ENCODE measurements around the gene MTUS2. TPM values are rescaled to one million over a fixed set of nuclear protein-coding genes. Genes with fewer than 3 reads are reported as not detected.

Gene MTUS2
- total RNA-seq, 1 experiment from 2014 or later: under 0.01 TPM

DNA sequence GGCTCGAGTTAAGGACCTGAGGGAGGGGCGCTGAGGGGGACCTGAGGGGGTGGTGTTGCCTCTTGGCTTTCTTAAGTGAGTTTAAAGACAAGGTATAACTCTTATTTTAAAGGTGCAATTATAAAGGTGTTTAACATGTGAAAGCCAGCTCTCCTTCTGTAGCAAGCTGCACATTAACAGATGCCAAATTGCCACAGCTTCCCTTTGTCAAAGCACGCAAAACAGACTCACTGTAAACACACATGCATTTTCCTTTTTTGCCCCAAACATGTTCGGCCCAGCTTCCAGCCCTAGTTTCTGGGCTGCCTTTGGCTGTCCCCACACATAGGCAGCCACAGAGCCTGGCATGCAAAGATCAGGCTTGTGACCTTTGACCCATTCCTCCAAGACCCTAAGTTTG is 663.5 kb downstream of the MTUS2 start:
- no peak for DNase-seq (ENCODE audit: low read depth)

DNA sequence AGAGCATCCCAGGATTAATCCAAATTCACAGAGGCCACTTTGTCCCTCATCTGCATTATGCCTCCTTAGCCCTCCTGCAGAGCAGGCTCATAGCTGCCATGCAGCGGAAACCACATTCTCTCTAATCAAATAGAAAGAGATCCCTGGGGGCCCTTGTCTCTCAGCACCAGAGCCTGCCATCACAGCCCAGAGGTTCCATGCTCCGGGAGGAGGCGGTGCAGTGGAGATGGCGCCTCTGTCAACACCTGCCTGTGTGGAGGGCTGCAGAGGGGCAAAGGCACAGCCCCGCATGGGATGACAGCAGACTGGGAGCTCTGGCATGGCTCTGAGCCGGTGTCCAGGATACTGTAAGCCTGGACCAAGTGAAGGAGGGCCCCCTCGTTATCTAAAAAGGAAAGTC is 664.1 kb downstream of the MTUS2 start:
- peak; percentile 25 for DNase-seq (ENCODE audit: low read depth)

DNA sequence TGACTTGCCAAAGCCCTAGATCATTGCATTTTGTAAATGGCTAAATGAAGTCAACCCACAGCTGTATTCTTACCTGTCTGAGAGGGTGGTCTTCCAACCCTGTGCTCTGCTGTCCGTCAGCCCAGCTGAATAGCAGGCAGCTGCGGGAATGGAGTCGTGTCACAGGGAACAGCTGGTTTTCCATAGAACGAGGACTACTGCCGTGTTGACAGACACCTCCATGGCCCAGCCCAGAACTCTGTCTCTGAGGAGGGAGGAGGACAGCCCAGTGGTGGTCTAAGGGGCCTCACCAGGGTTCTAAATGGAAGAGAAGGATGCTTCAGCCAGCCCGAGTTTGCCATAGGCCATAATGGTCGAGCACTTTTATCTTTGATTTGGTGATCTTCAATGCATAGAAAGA is 664.7 kb downstream of the MTUS2 start:
- no peak for DNase-seq (ENCODE audit: low read depth)

DNA sequence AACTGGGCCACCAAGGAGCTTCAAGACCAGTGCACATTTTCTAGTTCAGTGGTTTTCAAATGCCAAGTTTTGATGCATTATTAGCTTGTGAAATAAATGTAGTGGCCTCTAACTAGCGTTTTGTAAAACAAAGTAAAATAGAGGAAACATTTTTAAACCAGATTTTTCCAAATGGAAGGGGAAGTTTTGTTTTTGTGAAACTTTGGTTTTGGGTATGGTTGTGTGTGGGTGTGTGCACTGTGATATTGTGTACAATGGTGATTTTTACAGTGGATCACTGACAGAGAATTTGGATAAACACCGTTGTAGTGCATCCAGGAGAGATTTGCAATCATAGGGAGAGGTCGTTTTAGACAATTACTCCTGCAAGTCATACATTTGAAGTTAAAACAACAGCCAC is 666.4 kb downstream of the MTUS2 start:
- no peak for DNase-seq (ENCODE audit: low read depth)

DNA sequence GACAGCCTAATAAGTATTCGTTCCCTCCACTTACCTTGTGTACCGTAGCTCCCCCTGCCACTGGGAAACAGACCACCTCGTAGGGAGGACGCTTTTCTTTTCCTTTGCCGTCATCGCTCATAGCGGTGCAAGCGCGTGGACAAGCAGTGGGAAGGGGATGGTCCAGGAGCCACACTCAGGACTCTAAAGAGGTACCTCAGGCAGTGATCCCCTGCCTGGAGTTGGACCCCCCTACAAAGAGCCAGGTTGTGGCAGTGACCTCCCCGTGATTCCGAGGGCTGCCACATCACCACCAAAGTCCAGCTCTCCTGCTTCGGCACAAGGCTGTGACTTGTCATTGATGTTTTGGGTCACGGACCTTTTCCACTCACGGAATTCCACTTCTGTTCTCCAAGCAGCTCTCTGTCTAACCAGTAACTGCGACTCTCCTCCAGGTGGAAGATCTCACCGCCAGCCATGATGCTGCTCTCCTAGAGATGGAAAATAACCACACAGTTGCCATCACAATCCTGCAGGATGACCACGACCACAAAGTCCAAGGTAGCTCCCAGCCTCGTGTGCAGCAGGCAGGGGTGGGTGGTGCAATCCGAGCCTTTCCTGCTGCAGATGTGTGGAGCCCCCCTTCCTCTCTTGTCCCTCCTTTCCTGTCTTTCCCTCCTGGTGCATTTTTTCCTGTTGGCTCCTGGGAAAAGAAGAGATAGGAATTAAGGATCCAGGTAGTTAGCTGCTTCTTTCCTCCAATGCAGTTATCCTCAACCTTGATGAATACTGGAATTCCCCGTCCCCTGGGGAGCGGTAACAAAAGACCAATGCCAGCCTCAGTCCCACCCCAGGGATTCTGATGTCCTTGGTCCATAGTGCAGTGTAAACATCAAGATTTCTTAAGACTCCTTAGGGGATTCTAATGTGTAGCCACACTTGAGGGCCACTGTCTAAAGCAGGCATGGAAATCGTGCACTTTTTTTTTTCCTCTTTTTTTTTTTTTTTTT is 667.6 kb downstream of the MTUS2 start:
- no peak for DNase-seq (ENCODE audit: low read depth)

DNA sequence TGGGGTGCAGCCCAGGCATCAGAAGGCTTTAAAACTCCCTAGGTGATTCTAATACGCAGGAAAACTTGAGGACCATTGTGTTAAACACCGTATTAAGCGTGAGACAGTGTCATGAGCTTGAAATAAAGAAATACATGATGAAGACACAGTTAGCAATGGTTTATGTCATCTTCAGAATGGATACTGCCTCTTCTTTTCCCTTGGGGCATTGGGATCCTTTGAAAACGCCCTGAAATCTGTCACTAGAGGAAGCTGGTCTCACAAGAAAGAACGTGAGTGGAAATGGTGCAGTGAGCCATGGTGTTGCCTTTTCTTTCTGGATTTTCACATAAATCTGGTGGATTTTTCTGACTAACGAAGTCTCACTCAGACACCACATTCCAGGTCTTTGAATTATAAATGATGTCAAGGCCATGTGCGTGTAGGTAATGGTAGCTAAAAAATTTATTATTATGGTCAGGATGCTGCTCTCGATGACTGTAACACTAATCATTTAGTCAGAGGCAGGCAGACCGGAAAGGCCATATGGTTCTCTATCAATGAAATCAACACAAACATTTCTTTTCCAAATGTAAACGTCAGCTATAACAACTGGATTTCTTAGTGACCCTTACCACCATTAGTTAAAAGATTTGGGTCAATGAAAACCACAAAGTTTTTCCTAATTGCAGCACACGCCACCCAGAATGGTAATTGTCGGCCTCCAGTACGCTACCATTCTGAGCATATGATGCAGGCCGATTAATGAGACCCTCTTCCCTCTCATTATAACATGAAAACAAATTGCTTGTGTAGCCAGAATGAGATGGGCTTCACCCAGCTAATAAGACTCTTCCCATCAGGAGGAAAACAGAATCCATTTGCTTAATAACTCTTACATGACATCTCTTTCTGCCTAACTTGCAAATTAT is 669.8 kb downstream of the MTUS2 start:
- no peak for DNase-seq (ENCODE audit: low read depth)

DNA sequence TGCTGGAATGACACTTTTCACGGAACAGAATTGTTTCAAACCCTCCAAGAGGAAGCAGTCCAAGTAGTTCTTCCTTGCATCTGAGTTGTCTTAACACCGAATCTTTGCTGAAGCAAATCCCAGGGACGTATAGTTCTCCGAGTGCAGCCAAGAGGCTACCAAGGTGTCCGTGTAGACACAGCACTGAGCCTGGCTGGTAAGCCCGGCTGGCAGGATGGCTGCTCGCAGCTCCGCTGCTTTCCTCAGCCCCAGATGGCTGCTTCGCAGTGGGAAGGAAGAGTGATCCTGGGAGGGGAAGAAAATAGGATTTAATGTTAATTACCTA is 670.4 kb downstream of the MTUS2 start:
- no peak for DNase-seq (ENCODE audit: low read depth)

DNA sequence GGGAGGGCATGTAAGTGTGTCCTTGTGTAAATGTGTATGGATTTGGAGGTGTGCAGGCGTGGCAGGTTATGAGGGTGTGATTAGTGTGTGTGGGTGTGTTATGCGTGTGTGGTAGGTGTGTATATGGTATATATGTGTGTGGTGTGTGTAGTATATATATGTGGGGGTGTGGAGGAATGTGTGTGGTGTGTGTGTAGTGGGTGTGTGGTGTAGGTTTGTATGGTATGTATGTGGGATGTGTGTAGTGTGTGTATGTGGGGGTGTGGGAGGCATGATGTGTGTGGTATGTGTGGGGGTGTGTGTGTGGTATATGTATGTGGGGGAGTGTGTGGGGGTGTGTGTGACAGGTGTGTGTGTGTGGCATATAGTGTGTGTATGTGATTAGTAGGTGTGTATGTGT is 671.1 kb downstream of the MTUS2 start:
- DNase-seq (ENCODE audit: low read depth): no peak

DNA sequence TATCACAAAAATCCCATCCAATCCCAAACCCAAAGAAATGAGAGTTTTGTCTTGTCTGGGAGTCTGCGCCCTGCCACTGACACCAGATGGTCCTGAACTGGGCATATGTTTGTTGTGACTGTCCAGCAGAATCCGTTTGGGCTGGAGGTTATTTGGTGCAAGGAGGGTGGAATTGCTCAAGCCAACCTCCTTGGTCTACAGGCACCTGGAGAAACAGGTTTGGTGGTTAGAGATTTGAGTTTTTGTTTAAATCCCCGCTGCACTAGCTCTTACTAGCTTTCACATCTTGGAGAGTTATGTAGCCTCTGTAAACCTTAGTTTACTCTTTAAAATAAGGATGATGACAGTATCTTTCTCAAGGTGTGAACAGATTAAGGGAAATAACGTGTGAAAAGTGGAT is 673.7 kb downstream of the MTUS2 start:
- DNase-seq (ENCODE audit: low read depth): no peak

DNA sequence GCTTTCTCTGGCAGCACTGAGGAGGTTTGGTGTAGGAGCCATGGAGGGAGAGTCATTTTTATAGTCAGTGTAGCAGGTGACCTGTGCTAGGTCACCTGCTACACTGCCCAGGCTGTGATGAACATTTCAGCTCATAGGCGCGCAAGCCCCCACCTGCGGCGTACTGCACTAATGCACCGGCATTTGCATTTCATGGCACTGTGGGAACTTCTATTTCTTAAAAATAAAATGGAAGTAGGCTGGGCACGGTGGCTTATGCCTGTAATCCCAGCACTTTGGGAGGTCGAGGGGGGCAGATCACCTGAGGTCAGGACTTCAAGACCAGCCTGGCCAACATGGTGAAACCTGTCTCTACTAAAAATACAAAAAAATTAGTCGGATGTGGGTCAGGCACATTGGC is 674.4 kb downstream of the MTUS2 start:
- DNase-seq (ENCODE audit: low read depth): no peak

DNA sequence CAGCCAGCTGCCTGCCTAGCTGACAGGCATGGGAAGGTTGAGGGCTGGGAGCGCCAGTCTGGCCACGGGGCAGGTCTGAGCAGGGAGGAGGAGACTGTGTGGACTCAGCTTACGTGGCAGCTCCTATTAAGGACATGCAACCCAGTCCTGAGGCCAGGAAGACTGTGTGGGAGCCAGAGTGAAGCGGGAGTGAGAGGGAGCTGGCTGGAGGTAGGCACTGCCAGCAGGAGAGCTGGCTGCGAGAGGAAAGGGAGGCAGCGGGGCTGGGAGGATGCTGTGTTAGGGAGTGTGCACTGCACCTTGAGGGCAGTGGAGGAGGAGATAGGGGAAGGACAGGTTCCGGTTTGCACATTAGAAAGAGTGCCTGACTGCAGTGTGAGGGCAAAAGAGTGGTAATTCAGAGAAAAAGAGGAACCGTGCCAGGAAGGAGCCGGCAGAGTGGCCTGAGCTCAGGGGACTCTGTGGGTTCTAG is 676.1 kb downstream of the MTUS2 start:
- no peak for DNase-seq (ENCODE audit: low read depth)

DNA sequence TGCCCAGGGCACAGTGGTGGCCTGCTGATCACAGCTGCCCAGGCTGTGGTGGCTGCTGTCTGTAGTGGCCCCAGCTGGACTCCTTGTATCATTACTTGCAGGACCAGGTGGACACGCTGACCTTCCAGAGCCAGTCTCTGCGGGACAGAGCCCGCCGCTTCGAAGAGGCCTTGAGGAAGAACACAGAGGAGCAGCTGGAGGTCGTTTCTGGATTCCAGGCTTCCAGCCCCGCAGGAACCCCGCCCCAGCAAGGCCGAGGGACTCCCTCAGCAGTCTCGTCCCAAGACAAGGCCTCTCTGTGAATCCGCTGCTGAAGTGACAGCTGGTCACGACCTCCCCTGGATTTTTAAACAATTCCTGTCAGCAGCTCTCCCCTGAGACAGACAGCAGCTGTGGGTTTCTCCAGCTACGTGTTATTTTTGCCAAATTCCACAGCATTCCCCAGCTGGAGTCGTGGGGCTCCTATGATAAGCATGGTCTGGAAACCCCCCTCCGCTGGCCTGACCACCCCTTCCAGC is 677.1 kb downstream of the MTUS2 start:
- DNase-seq (ENCODE audit: low read depth): no peak

DNA sequence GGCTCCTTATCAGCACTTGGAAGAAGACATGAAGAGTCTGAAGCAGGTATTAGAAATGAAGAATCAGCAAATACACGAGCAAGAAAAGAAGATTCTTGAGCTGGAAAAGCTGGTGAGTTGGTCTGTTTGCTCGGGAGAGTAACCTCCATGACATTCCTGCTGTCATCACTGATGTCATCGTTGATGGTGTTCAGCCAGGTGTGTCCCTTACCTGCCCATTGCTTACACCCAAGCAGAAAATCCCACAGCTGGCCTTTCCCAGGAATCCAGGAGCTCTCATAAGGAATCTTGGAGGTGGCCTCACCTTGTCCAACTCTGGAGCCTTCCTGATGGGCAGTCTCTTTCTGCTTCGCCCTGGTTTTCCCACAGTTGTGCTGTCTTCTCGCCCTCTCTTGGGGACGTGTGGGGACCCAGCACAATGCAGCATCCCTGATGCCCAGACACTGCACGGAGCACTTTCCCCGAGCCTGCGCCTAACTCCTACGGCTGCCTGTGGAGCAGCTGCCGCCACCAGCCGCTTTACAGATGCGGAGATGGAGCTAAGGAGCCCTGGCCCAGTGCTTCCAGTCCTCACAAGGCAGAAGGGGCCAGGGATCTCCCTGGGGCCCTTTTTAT is 678.4 kb downstream of the MTUS2 start:
- no peak for DNase-seq (ENCODE audit: low read depth)

DNA sequence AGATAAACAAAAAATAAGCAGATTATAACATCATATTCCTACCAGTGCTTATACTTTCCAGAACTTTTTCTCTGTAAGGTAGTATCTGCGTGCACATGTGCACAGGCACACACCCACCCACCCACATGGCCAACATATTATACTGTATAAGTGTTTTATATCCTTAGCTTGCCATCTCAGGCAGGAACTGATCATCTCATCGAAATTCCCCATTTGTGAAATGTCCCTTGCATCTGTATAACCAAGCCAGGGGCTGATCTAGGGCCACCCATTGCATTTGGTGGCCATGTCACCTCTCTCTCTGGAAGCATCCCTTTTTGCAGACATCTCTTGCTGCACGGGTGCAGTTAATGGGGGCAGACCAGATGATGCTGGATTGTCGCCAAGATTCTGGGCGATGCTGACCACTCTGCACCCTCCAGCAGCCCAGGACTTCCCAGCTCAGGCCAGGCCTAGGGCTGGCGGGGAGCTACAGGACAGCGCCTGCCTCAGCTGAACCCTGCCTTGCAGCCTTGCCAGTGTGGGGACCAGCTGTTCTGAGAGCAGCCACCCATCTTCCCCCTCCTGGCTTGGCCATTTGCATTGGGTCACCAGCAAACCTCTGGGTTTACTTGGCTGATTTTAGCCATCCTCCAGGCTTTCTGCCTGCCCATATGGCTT is 679.5 kb downstream of the MTUS2 start:
- no peak for DNase-seq (ENCODE audit: low read depth)

DNA sequence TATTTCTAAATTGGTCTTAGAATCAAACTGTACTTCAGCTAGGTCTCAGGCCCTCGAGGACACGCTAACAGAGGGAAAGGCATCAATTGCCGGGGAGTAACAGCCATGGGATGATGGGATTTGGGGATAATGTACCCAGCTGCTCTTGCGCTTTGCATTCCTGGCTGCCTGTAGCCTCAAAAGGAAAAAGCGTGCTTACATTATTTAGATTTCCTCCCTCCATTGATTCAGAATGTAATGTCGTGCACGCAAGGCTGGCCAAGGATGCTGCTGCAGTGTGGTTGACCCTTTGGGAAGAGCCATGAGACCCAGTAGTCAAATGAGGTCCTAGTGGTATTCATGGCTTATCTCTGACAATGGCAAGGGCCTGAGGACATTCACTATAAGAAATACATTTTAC is 680.2 kb downstream of the MTUS2 start:
- no peak for DNase-seq (ENCODE audit: low read depth)

DNA sequence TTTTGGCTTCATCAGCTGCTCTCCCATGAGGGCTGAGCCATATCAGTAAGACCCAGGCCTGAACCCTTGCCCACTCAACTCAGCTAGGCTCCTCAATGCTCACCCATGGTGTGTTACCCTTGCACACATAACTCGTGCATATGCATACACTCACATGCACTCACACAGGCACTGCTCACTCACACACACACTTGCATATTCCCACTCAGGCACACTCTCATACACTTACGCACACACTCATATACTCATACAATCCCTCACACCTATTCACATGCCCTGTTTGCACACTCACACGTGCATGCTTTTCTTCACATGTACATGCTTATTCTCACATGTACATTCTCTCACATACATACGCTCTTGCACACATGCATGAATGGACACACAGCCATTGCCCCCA is 681.5 kb downstream of the MTUS2 start:
- no peak for DNase-seq (ENCODE audit: low read depth)

DNA sequence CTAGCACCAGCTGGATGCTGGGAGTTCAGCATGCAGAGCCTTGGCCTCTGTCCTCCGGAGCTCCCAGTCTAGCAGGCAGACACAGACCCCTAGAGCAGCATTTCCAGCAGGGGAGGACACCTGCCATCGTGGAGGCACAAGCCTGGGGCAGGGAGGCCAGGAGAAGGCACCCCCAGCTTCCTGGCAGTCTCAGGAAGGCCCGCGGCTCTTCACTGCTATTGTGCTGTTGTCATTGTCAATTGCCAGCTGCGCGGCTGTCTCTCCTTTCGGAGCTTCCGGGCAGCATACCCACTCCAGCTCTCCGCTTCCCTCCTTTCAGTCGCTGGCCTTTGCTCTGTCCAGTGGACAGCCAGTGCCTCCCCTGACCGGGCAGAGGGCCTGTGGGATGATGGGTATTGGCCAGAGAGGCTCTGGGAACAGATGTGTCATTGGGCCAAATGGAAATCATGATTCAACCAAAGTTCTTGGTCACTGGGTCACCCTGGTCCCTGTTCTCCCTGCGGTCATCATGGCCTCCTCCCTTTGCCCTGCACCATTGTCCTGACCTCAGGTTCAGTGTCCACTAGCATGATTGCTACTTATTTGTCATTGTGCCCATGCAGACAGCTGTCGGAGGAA is 682.4 kb downstream of the MTUS2 start:
- no peak for DNase-seq (ENCODE audit: low read depth)

DNA sequence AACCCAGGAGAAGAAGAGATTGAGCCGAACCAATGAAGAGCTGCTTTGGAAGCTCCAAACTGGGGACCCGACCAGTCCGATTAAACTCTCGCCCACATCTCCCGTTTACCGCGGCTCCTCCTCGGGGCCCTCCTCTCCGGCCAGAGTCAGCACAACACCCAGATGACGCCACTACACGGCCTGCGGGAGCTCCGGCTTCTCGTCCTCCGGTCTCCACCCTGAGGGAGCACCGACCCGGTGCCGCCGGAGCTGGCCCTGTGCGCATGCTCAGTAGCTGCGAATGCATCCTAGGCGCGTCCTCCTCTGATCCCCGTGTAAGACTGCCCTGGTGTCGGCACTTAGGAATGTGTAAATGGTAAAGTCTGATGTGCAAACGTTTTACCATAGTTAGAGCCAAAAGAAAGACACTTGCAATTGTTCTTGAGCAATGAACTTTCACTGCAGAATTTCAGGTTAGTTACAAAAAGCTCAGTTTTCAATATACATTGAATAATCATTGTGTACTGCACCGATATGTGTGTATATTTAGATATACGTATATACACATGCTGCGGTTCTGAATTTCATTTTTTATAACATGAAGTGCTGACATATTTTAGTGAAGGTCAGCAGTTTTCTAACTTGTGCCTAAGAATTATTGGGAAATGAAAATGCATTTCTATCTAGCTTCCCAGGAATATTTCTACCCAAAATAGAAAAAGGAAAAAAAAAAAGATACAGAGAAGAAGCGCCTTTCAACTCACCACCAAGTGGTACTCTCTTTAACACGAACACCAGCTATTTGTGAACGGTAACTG is 683.1 kb downstream of the MTUS2 start:
- peak; percentile 59 for DNase-seq (ENCODE audit: low read depth)

DNA sequence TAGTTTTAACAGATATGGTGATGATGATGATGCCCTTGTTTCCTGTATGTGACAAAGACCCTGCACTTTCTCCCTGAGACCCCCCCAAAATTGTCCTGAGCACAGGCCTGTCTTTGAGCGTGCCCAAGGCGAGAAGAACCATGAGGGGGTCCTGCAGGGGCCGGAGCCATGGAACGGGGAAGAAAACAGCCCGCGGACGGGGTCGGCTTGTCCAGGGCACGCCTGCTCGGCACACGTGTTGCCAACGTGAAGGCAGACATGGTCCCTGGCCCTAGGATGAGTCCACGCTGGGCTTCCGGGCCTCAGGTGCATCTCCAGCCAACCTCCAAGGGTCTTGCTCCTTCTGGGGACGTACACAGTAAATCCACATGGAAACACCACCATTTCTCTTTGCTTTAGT is 684.6 kb downstream of the MTUS2 start:
- DNase-seq (ENCODE audit: low read depth): no peak

DNA sequence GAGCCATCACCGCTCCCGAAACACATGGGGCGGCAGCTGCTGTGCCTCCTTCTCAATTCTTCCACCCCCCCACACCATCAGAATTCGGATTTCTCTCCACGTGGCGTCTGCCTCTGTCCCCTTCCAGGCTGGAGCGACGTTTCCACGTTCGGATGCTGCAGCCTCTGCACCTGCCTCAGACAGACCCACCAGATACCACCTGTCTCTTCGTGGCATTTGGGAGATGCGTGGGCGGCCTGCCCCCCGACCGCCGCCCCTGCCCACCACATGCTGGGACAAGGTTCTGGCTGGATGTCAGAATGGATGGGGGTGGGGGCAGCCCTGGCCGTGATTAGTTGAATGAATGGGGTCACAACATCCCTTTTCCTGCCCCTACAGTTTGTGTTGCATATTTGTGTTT is 685.4 kb downstream of the MTUS2 start:
- DNase-seq (ENCODE audit: low read depth): no peak

Measured in Daoy (cell line).